Urinary bladder (tissue), 4 donors: ENCODE measurements around the gene SPATA13. TPM values are rescaled to one million over a fixed set of nuclear protein-coding genes. Genes with fewer than 3 reads are reported as not detected.

Experiments used
- DNase-seq: peaks from one replicate; pipeline ENCODE4 v3.0.0-alpha.2; 2015; ENCODE audit errors: extremely low spot score
- H3K27ac ChIP-seq: one replicate; pipeline ENCODE4 v1.5.1; 2013; ENCODE audit warnings: low read depth, mild to moderate bottlenecking, moderate library complexity
- H3K36me3 ChIP-seq: one replicate; pipeline ENCODE4 v1.6.1; 2013; ENCODE audit warnings: mild to moderate bottlenecking, moderate library complexity; ENCODE audit not compliant: insufficient read depth
- H3K4me1 ChIP-seq: one replicate; pipeline ENCODE4 v1.6.1; 2013; ENCODE audit warnings: mild to moderate bottlenecking, moderate library complexity; ENCODE audit not compliant: insufficient read depth
- H3K4me3 ChIP-seq: one replicate; pipeline ENCODE4 v1.5.1; 2013; ENCODE audit warnings: low read depth, low read length
- WGBS: extraction: QIAGEN DNeasy Blood & Tissue Kit; methylation state at CpG from one replicate; pipeline ENCODE4 v1.1.7; 2013; 5-methylcytosine and 5-hydroxymethylcytosine counted together
- polyA plus RNA-seq: library from polyadenylated mRNA; stranded (reverse); fragments of 200-250 nt; gene quantifications from one replicate; pipeline ENCODE4 v1.2.3, GENCODE V29; 2013
- total RNA-seq: library from RNA; depleted of rRNA; stranded (reverse); fragments of >200 nt; gene quantifications from one replicate; pipeline ENCODE4 v1.2.3, GENCODE V29; 2014
- donor health status: healthy with polysubstance abuse.
- donor health status: healthy.

SPATA13 gene
- total and polyA plus RNA-seq, 2 donors: 5.8 to 13.6 TPM

- no peak overlapping the region for H3K27ac ChIP-seq
- 62% methylated on average over 3 of the region's 3 CpGs for WGBS
- DNase-seq: no peak
Measured at GRCh38 chr13:24182703-24183081, 22.2 kb downstream of the SPATA13 start.

GRCh38 chr13:24183741-24184182 lies 23.2 kb downstream of the SPATA13 start:
- DNase-seq: no peak
- peaks cover 4% of the 10 kb centered on the region for H3K4me1 ChIP-seq
- no peak overlapping the region for H3K27ac ChIP-seq
- no peaks in the 10 kb centered on the region for H3K36me3 ChIP-seq
- no peak overlapping the region for H3K4me3 ChIP-seq
- 94% methylated on average over 9 of the region's 9 CpGs for WGBS

More at GRCh38 chr13:24182703-24183081, 22.2 kb downstream of the SPATA13 start:
- Histone ChIP-seq H3K4me3 (no peak overlapping the region), H3K36me3 (no peaks in the 10 kb centered on the region), H3K4me1 (peaks cover 4% of the 10 kb centered on the region)

GRCh38 chr13:24184265-24184841 lies 23.8 kb downstream of the SPATA13 start:
- 91% methylated on average over 4 of the region's 4 CpGs for WGBS
- Histone ChIP-seq H3K27ac (no peak overlapping the region), H3K36me3 (no peaks in the 10 kb centered on the region), H3K4me3 (no peak overlapping the region), H3K4me1 (peaks cover 4% of the 10 kb centered on the region)
- no peak for DNase-seq

- Histone ChIP-seq H3K27ac (no peak overlapping the region), H3K4me1 (peaks cover 4% of the 10 kb centered on the region), H3K4me3 (no peak overlapping the region), H3K36me3 (no peaks in the 10 kb centered on the region)
- no peak for DNase-seq
- 91% methylated on average over 11 of the region's 11 CpGs for WGBS
Measured at GRCh38 chr13:24184882-24185281, 24.4 kb downstream of the SPATA13 start.

GRCh38 chr13:24185591-24186232 lies 25.2 kb downstream of the SPATA13 start:
- H3K4me3 ChIP-seq: no peak overlapping the region
- no peak for DNase-seq
- no peaks in the 10 kb centered on the region for H3K36me3 ChIP-seq
- H3K4me1 ChIP-seq: peaks cover 4% of the 10 kb centered on the region
- 89% methylated on average over 7 of the region's 7 CpGs for WGBS
- no peak overlapping the region for H3K27ac ChIP-seq

GRCh38 chr13:24187185-24187584 lies 26.7 kb downstream of the SPATA13 start:
- Histone ChIP-seq H3K27ac (no peak overlapping the region), H3K4me1 (peaks cover 3% of the 10 kb centered on the region), H3K4me3 (no peak overlapping the region), H3K36me3 (no peaks in the 10 kb centered on the region)
- 77% methylated on average over 7 of the region's 7 CpGs for WGBS
- DNase-seq: no peak

GRCh38 chr13:24192057-24192810 lies 31.7 kb downstream of the SPATA13 start:
- WGBS: 80% methylated on average over 6 of the region's 6 CpGs
- Histone ChIP-seq H3K27ac (no peak overlapping the region), H3K36me3 (no peaks in the 10 kb centered on the region), H3K4me3 (no peak overlapping the region), H3K4me1 (no peaks in the 10 kb centered on the region)
- DNase-seq: no peak

GRCh38 chr13:24192811-24193162 lies 32.3 kb downstream of the SPATA13 start:
- 98% methylated on average over 1 of the region's 1 CpG for WGBS

GRCh38 chr13:24194447-24194846 lies 33.9 kb downstream of the SPATA13 start:
- H3K27ac ChIP-seq: no peak overlapping the region
- no peaks in the 10 kb centered on the region for H3K4me1 ChIP-seq
- H3K4me3 ChIP-seq: no peak overlapping the region
- no peak for DNase-seq
- WGBS: 61% methylated on average over 8 of the region's 8 CpGs
- no peaks in the 10 kb centered on the region for H3K36me3 ChIP-seq

More at GRCh38 chr13:24192811-24193162, 32.3 kb downstream of the SPATA13 start:
- H3K27ac ChIP-seq: no peak overlapping the region
- no peak overlapping the region for H3K4me3 ChIP-seq
- no peaks in the 10 kb centered on the region for H3K36me3 ChIP-seq
- DNase-seq: no peak
- H3K4me1 ChIP-seq: no peaks in the 10 kb centered on the region

- 90% methylated on average over 1 of the region's 1 CpG for WGBS
- Histone ChIP-seq H3K4me3 (no peak overlapping the region), H3K4me1 (no peaks in the 10 kb centered on the region), H3K27ac (no peak overlapping the region), H3K36me3 (no peaks in the 10 kb centered on the region)
- DNase-seq: no peak
Measured at GRCh38 chr13:24195626-24196025, 35.1 kb downstream of the SPATA13 start.

- no peaks in the 10 kb centered on the region for H3K4me1 ChIP-seq
- no peak for DNase-seq
- H3K27ac ChIP-seq: no peak overlapping the region
- 49% methylated on average over 4 of the region's 4 CpGs for WGBS
- H3K4me3 ChIP-seq: no peak overlapping the region
- H3K36me3 ChIP-seq: no peaks in the 10 kb centered on the region
Measured at GRCh38 chr13:24196593-24197197, 36.2 kb downstream of the SPATA13 start.

- no peaks in the 10 kb centered on the region for H3K36me3 ChIP-seq
- no peaks in the 10 kb centered on the region for H3K4me1 ChIP-seq
- DNase-seq: no peak
- 28% methylated on average over 9 of the region's 9 CpGs for WGBS
- H3K4me3 ChIP-seq: no peak overlapping the region
- H3K27ac ChIP-seq: no peak overlapping the region
Measured at GRCh38 chr13:24199016-24199415, 38.5 kb downstream of the SPATA13 start.

- H3K4me1 ChIP-seq: no peaks in the 10 kb centered on the region
- H3K27ac ChIP-seq: no peak overlapping the region
- no peak for DNase-seq
- 83% methylated on average over 7 of the region's 7 CpGs for WGBS
- H3K4me3 ChIP-seq: no peak overlapping the region
- no peaks in the 10 kb centered on the region for H3K36me3 ChIP-seq
Measured at GRCh38 chr13:24202215-24202614, 41.7 kb downstream of the SPATA13 start.

GRCh38 chr13:24203273-24203672 lies 42.8 kb downstream of the SPATA13 start:
- Histone ChIP-seq H3K27ac (no peak overlapping the region), H3K4me3 (no peak overlapping the region), H3K4me1 (no peaks in the 10 kb centered on the region), H3K36me3 (no peaks in the 10 kb centered on the region)
- no peak for DNase-seq
- 40% methylated on average over 3 of the region's 3 CpGs for WGBS
